SKM-1 (cell line): ENCODE results near the gene MAN1A2.
"Not testable (repeated sequence)": the region's sequence is repeated elsewhere in the genome, so short reads cannot be mapped to it uniquely, and the experiment has no call there.

ENCODE experiments used
- DNase-seq: peaks from one replicate; lab custom pipeline; 2025; ENCODE audit not compliant: unreplicated experiment; lab: John Stamatoyannopoulos, UW

Gene MAN1A2

GRCh38 chr1:117367046-117368025 is at the start of gene MAN1A2:
Gene MAN1A2, plus strand, starts transcription at chr1:117367449. Its CDS starts 735 bp downstream, at chr1:117368184.
- DNase-seq = peak; percentile 68

GRCh38 chr1:117318011-117318410 is 49.2 kb upstream of the MAN1A2 start:
- DNase-seq = no peak

DNA sequence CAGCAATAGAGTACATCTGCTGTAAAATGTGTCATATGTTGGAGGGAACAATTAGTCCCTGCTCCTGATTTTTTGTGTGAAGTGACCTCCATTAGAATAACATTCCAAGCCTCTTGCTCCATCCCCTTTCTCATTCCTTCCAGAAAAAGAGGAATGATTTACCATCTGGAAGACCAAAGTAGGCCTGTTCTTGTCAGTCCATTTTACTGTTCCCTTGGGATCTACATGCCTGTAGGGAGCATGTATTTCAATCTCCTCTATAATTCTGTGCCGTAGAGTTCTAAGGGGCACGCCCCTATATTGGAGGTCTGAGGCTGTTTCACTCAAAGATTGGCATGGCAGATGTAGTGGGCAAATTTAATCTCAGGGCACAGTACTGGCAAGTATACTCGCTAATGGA is 48.8 kb upstream of the MAN1A2 start:
- DNase-seq = no peak

- no peak for DNase-seq
Measured at GRCh38 chr1:117320515-117320914, 46.7 kb upstream of the MAN1A2 start.

GRCh38 chr1:117321680-117322609 is 45.3 kb upstream of the MAN1A2 start:
- no peak for DNase-seq

DNA sequence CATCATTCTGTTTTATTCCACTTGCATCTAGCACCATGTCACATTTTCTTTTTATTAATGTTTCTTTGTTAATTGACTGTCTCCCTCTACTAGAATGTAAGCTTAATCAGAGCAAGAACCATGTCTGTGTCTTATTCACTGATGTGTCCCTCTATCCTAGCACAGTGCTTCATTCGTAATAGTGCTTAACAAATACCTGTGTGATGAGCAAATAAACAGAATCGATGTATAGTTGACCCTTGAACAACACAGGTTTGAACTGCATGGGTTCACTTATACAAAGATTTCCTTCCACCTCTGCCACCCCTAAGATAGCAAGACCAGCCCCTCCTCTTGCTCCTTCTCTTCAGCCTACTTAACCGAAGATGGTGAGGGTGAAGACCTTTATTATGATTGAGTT is 42.9 kb upstream of the MAN1A2 start:
- DNase-seq = no peak

GRCh38 chr1:117326035-117326434 is 41.2 kb upstream of the MAN1A2 start:
- not testable (repeated sequence) for DNase-seq

DNA sequence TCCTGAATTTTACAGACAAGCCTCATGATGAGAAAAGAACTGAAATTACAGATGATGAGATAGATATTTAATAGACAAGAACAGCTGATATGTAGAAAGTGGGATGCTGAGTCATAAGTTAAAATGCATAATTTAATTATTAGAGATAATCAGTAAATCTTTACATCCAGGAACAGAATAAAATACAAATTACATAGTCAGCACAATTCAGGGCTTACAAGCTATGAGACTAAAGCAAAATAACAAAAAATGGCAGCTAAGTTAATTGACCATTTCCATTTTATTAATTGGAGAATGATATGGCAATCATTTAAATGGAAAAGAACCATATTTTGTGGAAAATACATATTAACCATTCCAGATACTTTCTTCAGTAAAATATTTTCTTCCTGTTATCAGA is 40.2 kb upstream of the MAN1A2 start:
- DNase-seq = no peak

DNA sequence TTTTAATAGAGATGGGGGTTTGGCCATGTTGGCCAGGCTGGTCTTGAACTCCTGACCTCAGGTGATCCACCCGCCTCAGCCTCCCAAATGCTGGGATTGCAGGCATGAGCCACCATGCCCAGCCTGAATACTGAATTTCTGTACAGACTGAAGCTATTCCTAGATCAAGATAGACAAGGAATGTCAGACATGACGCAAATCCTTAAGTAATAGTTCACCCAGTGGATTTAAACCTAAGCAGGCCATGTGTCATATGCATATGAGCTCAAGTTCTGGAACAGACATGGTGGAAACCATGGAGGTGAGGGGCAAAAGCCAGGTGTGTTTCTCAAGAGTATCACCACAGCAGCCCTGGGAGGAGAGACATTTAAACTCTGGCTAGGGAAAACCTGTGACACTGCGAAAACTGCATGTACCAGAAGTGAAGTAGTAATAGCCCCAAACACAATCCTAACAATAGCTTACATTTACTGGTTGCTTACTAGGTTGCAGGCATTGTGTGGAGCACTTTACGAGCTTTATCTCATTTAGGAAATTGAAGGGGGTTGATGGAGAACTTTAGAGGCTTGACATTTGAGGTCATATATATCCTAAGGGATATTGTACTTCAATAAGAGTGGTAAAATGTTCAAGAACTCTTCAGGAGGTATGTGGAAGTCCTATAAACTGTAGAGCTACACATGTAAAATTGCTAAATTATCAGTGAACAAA is 31.7 kb upstream of the MAN1A2 start:
- no peak for DNase-seq

GRCh38 chr1:117336088-117336817 is 31.0 kb upstream of the MAN1A2 start:
- no peak for DNase-seq

GRCh38 chr1:117339866-117340700 is 27.2 kb upstream of the MAN1A2 start:
- peak; percentile 16 for DNase-seq

- DNase-seq = no peak
Measured at GRCh38 chr1:117341123-117341522, 26.1 kb upstream of the MAN1A2 start.

GRCh38 chr1:117342397-117342796 is 24.9 kb upstream of the MAN1A2 start:
- no peak for DNase-seq

GRCh38 chr1:117346206-117346928 is 20.9 kb upstream of the MAN1A2 start:
- DNase-seq = no peak

GRCh38 chr1:117347907-117348306 is 19.3 kb upstream of the MAN1A2 start:
- DNase-seq = no peak

- DNase-seq = not testable (repeated sequence)
Measured at GRCh38 chr1:117352695-117353094, 14.6 kb upstream of the MAN1A2 start.

DNA sequence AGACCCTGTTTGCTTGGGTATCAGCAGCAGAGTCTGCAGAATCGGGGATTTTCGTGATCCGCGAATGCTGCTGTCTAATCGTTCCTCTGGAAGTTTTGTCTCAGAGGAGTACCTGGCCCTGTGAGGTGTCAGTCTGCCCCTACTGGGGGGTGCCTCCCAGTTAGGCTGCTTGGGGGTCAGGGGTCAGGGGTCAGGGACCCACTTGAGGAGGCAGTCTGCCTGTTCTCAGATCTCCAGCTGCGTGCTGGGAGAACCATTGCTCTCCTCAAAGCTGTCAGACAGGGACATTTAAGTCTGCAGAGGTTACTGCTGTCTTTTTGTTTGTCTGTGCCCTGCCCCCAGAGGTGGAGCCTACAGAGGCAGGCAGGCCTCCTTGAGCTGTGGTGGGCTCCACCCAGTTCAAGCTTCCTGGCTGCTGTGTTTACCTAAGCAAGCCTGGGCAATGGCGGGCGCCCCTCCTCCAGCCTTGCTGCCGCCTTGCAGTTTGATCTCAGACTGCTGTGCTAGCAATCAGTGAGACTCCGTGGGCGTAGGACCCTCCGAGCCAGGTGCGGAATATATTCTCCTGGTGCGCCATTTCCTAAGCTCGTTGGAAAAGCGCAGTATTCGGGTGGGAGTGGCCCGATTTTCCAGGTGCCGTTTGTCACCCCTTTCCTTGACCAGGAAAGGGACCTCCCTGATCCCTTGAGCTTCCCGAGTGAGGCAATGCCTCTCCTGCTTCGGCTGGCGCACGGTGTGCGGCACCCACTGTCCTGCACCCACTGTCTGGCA is 9.2 kb upstream of the MAN1A2 start:
- not testable (repeated sequence) for DNase-seq

GRCh38 chr1:117358604-117358887 is 8.7 kb upstream of the MAN1A2 start:
- DNase-seq = not testable (repeated sequence)
